CD14-positive monocyte (primary cell): Measurements from ENCODE around the gene SCARB1. TPM values are rescaled to one million over a fixed set of nuclear protein-coding genes. Genes with fewer than 3 reads are reported as not detected.

Experiments used
- DNase-seq, 3 donors: peaks; one replicate each; pipeline ENCODE4 v3.0.0-alpha.2; 2011 to 2022
- H2AFZ ChIP-seq: 2 replicates; pipeline ENCODE4 v1.6.0; 2012; ENCODE audit warnings: mild to moderate bottlenecking, low read depth, low read length, inconsistent platforms; ENCODE audit not compliant: insufficient read depth, poor library complexity, severe bottlenecking
- H3K27ac ChIP-seq, 2 donors: 1 replicate in 1 of 2; 2 replicates in 1 of 2; pipeline ENCODE4 v1.5.1; 2012 to 2013; ENCODE audit warnings: low read length in 2 of 2, control low read depth in 1 of 2, inconsistent platforms in 1 of 2, low read depth in 1 of 2, mild to moderate bottlenecking in 1 of 2
- H3K27me3 ChIP-seq, 2 donors: one replicate each; pipeline versions ENCODE4 v1.6.0 to v1.6.1; 2011 to 2013; ENCODE audit warnings: low read length in 2 of 2; ENCODE audit not compliant: control insufficient read depth in 2 of 2, insufficient read depth in 2 of 2
- H3K36me3 ChIP-seq, 2 donors: replicated peaks in 1 of 2; 1 replicate in 1 of 2; 2 replicates in 1 of 2; pipeline versions ENCODE4 v1.5.1 to v1.6.1; 2012 to 2013; ENCODE audit warnings: low read length in 2 of 2, control low read depth in 1 of 2, inconsistent platforms in 1 of 2, mild to moderate bottlenecking in 1 of 2; ENCODE audit not compliant: insufficient read depth in 2 of 2, control insufficient read depth in 1 of 2
- H3K4me1 ChIP-seq, 2 donors: 1 replicate in 1 of 2; 2 replicates in 1 of 2; pipeline versions ENCODE4 v1.5.1 to v1.6.1; 2012 to 2013; ENCODE audit warnings: low read length in 2 of 2, control low read depth in 1 of 2, inconsistent platforms in 1 of 2, mild to moderate bottlenecking in 1 of 2, moderate library complexity in 1 of 2; ENCODE audit not compliant: insufficient read depth in 2 of 2, control insufficient read depth in 1 of 2
- H3K4me2 ChIP-seq: replicated peaks from 2 replicates; pipeline ENCODE3; 2012; ENCODE audit warnings: low read length, moderate library complexity, mild to moderate bottlenecking; ENCODE audit not compliant: poor library complexity, severe bottlenecking; ENCODE audit errors: extremely low read depth
- H3K4me3 ChIP-seq, 3 experiments: fragments of 200-600 bp in 1 of 3; sonication (generic) in 1 of 3; replicated peaks in 1 of 3; 1 replicate in 2 of 3; 2 replicates in 1 of 3; pipeline ENCODE4 v1.5.1; 2011 to 2013; ENCODE audit warnings: low read length in 3 of 3, mild to moderate bottlenecking in 3 of 3, control low read depth in 2 of 3, low read depth in 2 of 3, inconsistent platforms in 1 of 3, moderate library complexity in 1 of 3
- H3K79me2 ChIP-seq: 2 replicates; pipeline ENCODE4 v1.6.0; 2012; ENCODE audit warnings: mild to moderate bottlenecking, control low read depth, inconsistent platforms, low read length, moderate library complexity; ENCODE audit not compliant: insufficient read depth
- H3K9ac ChIP-seq: 2 replicates; pipeline ENCODE4 v1.6.0; 2017; ENCODE audit warnings: low read length, mild to moderate bottlenecking; ENCODE audit not compliant: insufficient read depth, poor library complexity, severe bottlenecking
- H3K9me3 ChIP-seq, 2 donors: replicated peaks in 1 of 2; 1 replicate in 1 of 2; 2 replicates in 1 of 2; pipeline versions ENCODE4 v1.5.1 to v1.6.1; 2012 to 2013; ENCODE audit warnings: low read length in 2 of 2, control low read depth in 1 of 2; ENCODE audit not compliant: control insufficient read depth in 1 of 2, insufficient read depth in 1 of 2
- H4K20me1 ChIP-seq: 2 replicates; pipeline ENCODE4 v1.6.0; 2012; ENCODE audit warnings: mild to moderate bottlenecking, low read length, control low read depth, moderate library complexity; ENCODE audit not compliant: insufficient read depth
- H3K27ac Mint-ChIP-seq, 7 donors: one replicate each; pipeline ENCODE4 v1.8.0; 2020; ENCODE audit warnings: mild to moderate bottlenecking in 7 of 7, mixed read lengths in 7 of 7, moderate library complexity in 6 of 7, inconsistent platforms in 2 of 7
- H3K27me3 Mint-ChIP-seq, 3 donors: one replicate each; pipeline ENCODE4 v1.8.0; 2021 to 2022; ENCODE audit warnings: low read depth in 3 of 3, mild to moderate bottlenecking in 3 of 3, mixed read lengths in 3 of 3, moderate library complexity in 3 of 3, inconsistent platforms in 1 of 3
- H3K36me3 Mint-ChIP-seq, 2 donors: one replicate each; pipeline ENCODE4 v1.8.0; 2020; ENCODE audit warnings: mixed read lengths in 2 of 2, inconsistent platforms in 1 of 2, mild to moderate bottlenecking in 1 of 2
- H3K4me1 Mint-ChIP-seq: one replicate; pipeline ENCODE4 v1.8.0; 2020; ENCODE audit warnings: mild to moderate bottlenecking, mixed read lengths
- H3K4me3 Mint-ChIP-seq, 2 donors: one replicate each; pipeline ENCODE4 v1.8.0; 2020; ENCODE audit warnings: mild to moderate bottlenecking in 2 of 2, mixed read lengths in 2 of 2, moderate library complexity in 1 of 2
- H3K9me3 Mint-ChIP-seq, 7 donors: one replicate each; pipeline ENCODE4 v1.8.0; 2020 to 2022; ENCODE audit warnings: mixed read lengths in 7 of 7, mild to moderate bottlenecking in 6 of 7, moderate library complexity in 6 of 7, inconsistent platforms in 2 of 7
- CTCF ChIP-seq: fragments of 200-600 bp; IDR thresholded peaks from one replicate; pipeline ENCODE4 v1.8.0; 2022; ENCODE audit warnings: antibody characterized with exemption, mild to moderate bottlenecking
- WGBS: methylation state at CpG from one replicate; pipeline ENCODE4 v1.1.5; 2013; ENCODE audit warnings: missing lambda C conversion rate; ENCODE audit not compliant: insufficient coverage; 5-methylcytosine and 5-hydroxymethylcytosine counted together
- intact Hi-C, 2 donors: fragments of 100-400 bp; cut with micrococcal nuclease; formaldehyde crosslinking; loops; one replicate each; pipeline versions ENCODE4 v1.15.0 to v1.15.1; 2023
- polyA plus RNA-seq, 3 donors: library from polyadenylated mRNA; depleted of rRNA in 1 of 3; unstranded in 2 of 3; stranded (reverse) in 1 of 3; fragments of 300-500 nt in 2 of 3; fragments of >200 nt in 1 of 3; fragmentation: Illumina TruSeq in 2 of 3; gene quantifications; 1 replicate in 2 of 3; 2 replicates in 1 of 3; pipeline ENCODE4 v1.2.3, GENCODE V29; 2012 to 2021
- small RNA-seq: library from RNA; depleted of rRNA; stranded (forward); fragments of <200 nt; gene quantifications from one replicate; pipeline ENCODE3, GENCODE V24; 2012; ENCODE audit warnings: low read depth; ENCODE audit not compliant: insufficient read length

SCARB1 gene
- polyA plus RNA-seq, 3 donors: 13.1 to 34.3 (median 15.2) TPM

- Histone ChIP-seq H3K4me2 (peak overlapping the region; percentile 40), H4K20me1 (no peaks in the 10 kb centered on the region), H2AFZ (no peak overlapping the region), H3K27me3 (no peaks in the 10 kb centered on the region), H3K4me3 (peak overlapping the region in 1 of 3 experiments; percentile 38), H3K9ac (peak overlapping the region; percentile 62), H3K27ac (peak overlapping the region; percentile 94 to 95), H3K4me1 (peaks cover 36 to 42% of the 10 kb centered on the region in 2 donors), H3K79me2 (no peaks in the 10 kb centered on the region), H3K36me3 (no peaks in the 10 kb centered on the region), H3K9me3 (peaks cover 0 to 7% of the 10 kb centered on the region in 2 donors)
- Mint-ChIP-seq H3K27ac (peak overlapping the region; percentile 97 to 99 (median 98)), H3K27me3 (peaks cover 0 to 2% (median 0%) of the 10 kb centered on the region in 3 donors), H3K4me3 (peak overlapping the region in 1 of 2 donors; percentile 48), H3K9me3 (peaks cover 0 to 15% (median 6%) of the 10 kb centered on the region in 7 donors), H3K36me3 (peaks cover 4% of the 10 kb centered on the region in 2 donors), H3K4me1 (peaks cover 47% of the 10 kb centered on the region)
- intact Hi-C loops: loop anchor here in 1 of 2 donors (5.0 kb wide), 1 partner anchor 35 kb away; no protein-coding TSS in a partner anchor
- no peak for TF ChIP-seq CTCF
- 12% methylated on average over 16 of the region's 18 CpGs for whole genome bisulfite sequencing
- DNase-seq: peak; percentile 98 to 99 (median 99)
Observed at GRCh38 chr12:124727264-124727800, 136.3 kb downstream of the SCARB1 start.

Small RNAs within 50 kb of the gene (small RNA-seq; reads per million reads assigned to genes)
- not detected for gene RNU6-927P

Other genes with a start within 250 kb of the SCARB1 start
- over 10,000 TPM in 1 of 3 donors, 1,000 to 10,000 TPM in 1, 100 to 1,000 TPM in 1; 969 to 11,097 (median 1,385) TPM for gene UBC, start 50.8 kb upstream of the SCARB1 start, polyA plus RNA-seq
- gene DHX37, start 125.3 kb upstream of the SCARB1 start, polyA plus RNA-seq: 10 to 100 TPM in 1 of 3 donors, 1 to 10 TPM in 2; 1.4 to 11.6 (median 1.8) TPM
- gene BRI3BP, start 129.8 kb upstream of the SCARB1 start, polyA plus RNA-seq: 1 to 10 TPM; 4.4 to 6.9 (median 5.0) TPM
- 1 to 10 TPM; 4.7 to 7.9 (median 5.1) TPM for gene AACS, start 201.6 kb upstream of the SCARB1 start, polyA plus RNA-seq